Heart right ventricle (tissue), 16 donors: ENCODE data around the gene TMEM150C. TPM values are rescaled to one million over a fixed set of nuclear protein-coding genes. Genes with fewer than 3 reads are reported as not detected.
A peak's percentile ranks its signal among the peaks of the same experiment; 100 is the strongest.

ENCODE experiments used
- ATAC-seq, 8 donors: fragments of 200-7000 bp; cut with Tn5 transposase; one replicate each; pipeline ENCODE4 v1.9.1; 2020; ENCODE audit warnings: mild to moderate bottlenecking in 8 of 8, moderate library complexity in 8 of 8, moderate number of reproducible peaks in 1 of 8
- DNase-seq, 2 donors: peaks; one replicate each; pipeline ENCODE4 v3.0.0-alpha.2; 2020
- H3K27ac ChIP-seq, 10 donors: fragments of 200-600 bp; sonication (generic) in 2 of 10; one replicate each; pipeline versions ENCODE4 v1.5.0 to v1.8.0; 2020 to 2022; ENCODE audit warnings: mild to moderate bottlenecking in 3 of 10
- H3K27me3 ChIP-seq, 7 donors: fragments of 200-600 bp; one replicate each; pipeline ENCODE4 v1.8.0; 2021 to 2022; ENCODE audit warnings: mild to moderate bottlenecking in 2 of 7
- H3K36me3 ChIP-seq, 9 donors: fragments of 200-600 bp; sonication (generic) in 1 of 9; one replicate each; pipeline versions ENCODE4 v1.5.0 to v1.8.0; 2020 to 2022; ENCODE audit warnings: mild to moderate bottlenecking in 2 of 9
- H3K4me1 ChIP-seq, 9 donors: fragments of 200-600 bp; sonication (generic) in 1 of 9; one replicate each; pipeline versions ENCODE4 v1.5.0 to v1.8.0; 2020 to 2022; ENCODE audit warnings: mild to moderate bottlenecking in 4 of 9
- H3K4me3 ChIP-seq, 10 donors: fragments of 200-600 bp; sonication (generic) in 2 of 10; one replicate each; pipeline versions ENCODE4 v1.5.0 to v1.8.0; 2020 to 2022; ENCODE audit warnings: mild to moderate bottlenecking in 7 of 10, moderate library complexity in 2 of 10
- H3K9me3 ChIP-seq, 11 donors: fragments of 200-600 bp in 10 of 11; sonication (generic) in 2 of 11; one replicate each; pipeline versions ENCODE4 v1.5.0 to v1.8.0; 2013 to 2022; ENCODE audit warnings: mild to moderate bottlenecking in 2 of 11, control low read depth in 1 of 11, moderate library complexity in 1 of 11
- CTCF ChIP-seq, 9 donors: fragments of 200-600 bp; sonication (generic) in 2 of 9; IDR thresholded peaks; one replicate each; pipeline versions ENCODE4 v1.5.0 to v1.8.0; 2021 to 2022; ENCODE audit warnings: antibody characterized with exemption in 9 of 9, mild to moderate bottlenecking in 5 of 9, moderate library complexity in 1 of 9
- WGBS, 2 donors: extraction: QIAGEN DNeasy Blood & Tissue Kit; methylation state at CpG; one replicate each; pipeline ENCODE4 v1.1.7; 2013; ENCODE audit warnings: inconsistent platforms in 1 of 2; 5-methylcytosine and 5-hydroxymethylcytosine counted together
- intact Hi-C, 10 donors: fragments of 100-400 bp; cut with DNase I; formaldehyde crosslinking; loops; one replicate each; pipeline versions ENCODE4 v1.11.1 to v1.14.2; 2022
- polyA plus RNA-seq, 2 donors: library from polyadenylated mRNA; stranded (reverse); fragments of 200-250 nt; gene quantifications; one replicate each; pipeline ENCODE4 v1.2.3, GENCODE V29; 2013
- total RNA-seq, 10 donors: library from RNA; stranded (reverse); fragmentation: NEBNext Ultra II Directional in 3 of 10; extraction: Animal tissue kit (Norgen Biotek cat#: 25700) in 3 of 10; gene quantifications; one replicate each; pipeline versions ENCODE4 v1.2.1 to v1.2.4, GENCODE V29; 2021 to 2023
- donor health status: Arrhythmogenic right ventricular cardiomyopathy.
- donor health status: ischemic (EF 13 %, LVEDD 7.1; RV severe dilation, severe dysfunction).
- donor health status: healthy with polysubstance abuse.
- donor health status: DM: no; HTN: yes; CAD: no.
- donor health status: DM: no; HTN: no; CAD: no.
- donor health status: ischemic (EF 25% LVEDD 6.9; RV normal size, moderate dysfunction).
- donor health status: ischemic (EF 25% LVEDD 5.7; RV mildly dilated, moderate dysfunction).
- donor health status: healthy.
- donor health status: DM: yes; HTN: yes; CAD: no.
- donor health status: Ischemic cardiomyopathy.
- donor health status: ischemic (EF 35%, LVEDD 5.7; RV mildly dilated, moderate dysfunction).
- donor health status: nonischemic (EF 11% LVEDD 7.7; RV severe dilation, severe dysfunction).
- donor health status: DM: yes; HTN: yes; CAD: no.
- donor health status: PGD.
- donor health status: ischemic (EF 29% LVEDD 5.4; RV normal size, mild dysfunction).
- donor health status: nonischemic (EF 23%, LVEDD 6.1; RV moderate dilation, normal function).

Gene TMEM150C
- total and polyA plus RNA-seq, 12 donors: 6.5 to 22.7 (median 12.6) TPM

GRCh38 chr4:82583897-82584587 lies 22.3 kb upstream of the TMEM150C start:
- no peak for ATAC-seq
- Histone ChIP-seq H3K27me3 (no peaks in the 10 kb centered on the region), H3K36me3 (no peaks in the 10 kb centered on the region), H3K9me3 (no peaks in the 10 kb centered on the region), H3K4me1 (no peaks in the 10 kb centered on the region), H3K27ac (no peak overlapping the region), H3K4me3 (no peak overlapping the region)
- DNase-seq: no peak
- WGBS, 2 donors: 74 to 81% methylated on average over 5 of the region's 5 CpGs
- intact Hi-C loops: no loop called here
- no peak for TF ChIP-seq CTCF (IDR thresholded peaks at IDR 0.05)

DNA sequence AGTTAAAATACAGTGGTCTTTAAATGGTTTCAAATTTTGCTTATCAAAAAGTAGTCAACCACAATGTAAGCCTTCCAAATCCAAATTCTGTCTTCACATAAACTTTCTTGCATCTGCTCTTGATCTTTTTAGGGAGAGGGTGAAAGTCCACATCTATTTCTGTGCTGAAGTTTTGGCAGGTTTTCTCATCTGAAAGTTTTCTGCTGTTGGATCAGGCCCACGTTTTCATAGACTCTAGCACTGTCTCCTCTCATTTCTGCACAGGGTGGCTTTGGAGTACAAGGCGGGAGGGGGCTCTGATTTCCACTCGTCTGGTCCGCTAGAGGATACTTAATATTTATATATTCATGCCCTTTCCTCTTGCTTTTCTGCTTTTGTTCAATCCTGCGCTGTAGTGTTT lies 18.1 kb upstream of the TMEM150C start:
- no peak overlapping the region for H3K4me3 ChIP-seq
- no peak overlapping the region for H3K27ac ChIP-seq
- no peaks in the 10 kb centered on the region for H3K4me1 ChIP-seq
- H3K9me3 ChIP-seq: no peaks in the 10 kb centered on the region
- DNase-seq (no peak), ATAC-seq (no peak)
- H3K27me3 ChIP-seq: no peaks in the 10 kb centered on the region
- no peak for TF ChIP-seq CTCF (IDR thresholded peaks at IDR 0.05)
- H3K36me3 ChIP-seq: no peaks in the 10 kb centered on the region
- 87 to 88% methylated on average over 5 of the region's 5 CpGs for WGBS, 2 donors
- intact Hi-C loops: no loop called here

DNA sequence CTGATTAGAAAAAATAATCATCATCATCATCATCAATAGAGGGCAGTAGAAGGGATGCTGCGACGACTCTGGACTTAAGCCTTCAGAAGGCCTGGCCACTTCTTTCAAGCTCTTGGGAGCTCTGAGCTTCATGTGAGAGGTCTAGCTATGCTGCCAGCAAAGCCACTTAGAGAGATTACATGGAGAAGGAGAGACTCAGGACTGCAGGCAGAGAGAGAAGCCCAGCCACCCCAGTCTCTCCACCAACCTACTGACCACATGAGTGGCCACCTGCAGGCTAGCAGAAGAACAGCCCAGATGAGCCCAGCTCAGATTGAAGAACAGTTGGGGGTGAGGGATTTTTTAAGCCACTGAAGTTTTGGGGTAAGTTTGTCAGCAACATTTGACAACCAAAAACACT lies 17.1 kb upstream of the TMEM150C start:
- peak in 1 of 8 donors; percentile 20 for ATAC-seq

GRCh38 chr4:82577451-82577850 lies 15.7 kb upstream of the TMEM150C start:
- Histone ChIP-seq H3K9me3 (no peaks in the 10 kb centered on the region), H3K4me3 (no peak overlapping the region), H3K4me1 (no peaks in the 10 kb centered on the region), H3K27ac (no peak overlapping the region), H3K36me3 (no peaks in the 10 kb centered on the region), H3K27me3 (no peaks in the 10 kb centered on the region)
- intact Hi-C loops: no loop called here
- no peak for TF ChIP-seq CTCF (IDR thresholded peaks at IDR 0.05)
- WGBS, 2 donors: 76 to 89% methylated on average over 1 of the region's 1 CpG
- no peak for DNase-seq
- no peak for ATAC-seq

More for the DNA sequence above, 17.1 kb upstream of the TMEM150C start:
- no peaks in the 10 kb centered on the region for H3K9me3 ChIP-seq
- H3K27me3 ChIP-seq: no peaks in the 10 kb centered on the region
- no peak for TF ChIP-seq CTCF (IDR thresholded peaks at IDR 0.05)
- 70 to 86% methylated on average over 2 of the region's 2 CpGs for WGBS, 2 donors
- no peak overlapping the region for H3K27ac ChIP-seq
- H3K4me3 ChIP-seq: no peak overlapping the region
- intact Hi-C loops: no loop called here
- no peak for DNase-seq
- no peaks in the 10 kb centered on the region for H3K36me3 ChIP-seq
- H3K4me1 ChIP-seq: no peaks in the 10 kb centered on the region
